Measurements from ENCODE around the gene NID2. TPM values are rescaled to one million over a fixed set of nuclear protein-coding genes. Genes with fewer than 3 reads are reported as not detected.

NID2 gene
- total RNA-seq, 2 experiments from 2014 or later = not detected

DNA sequence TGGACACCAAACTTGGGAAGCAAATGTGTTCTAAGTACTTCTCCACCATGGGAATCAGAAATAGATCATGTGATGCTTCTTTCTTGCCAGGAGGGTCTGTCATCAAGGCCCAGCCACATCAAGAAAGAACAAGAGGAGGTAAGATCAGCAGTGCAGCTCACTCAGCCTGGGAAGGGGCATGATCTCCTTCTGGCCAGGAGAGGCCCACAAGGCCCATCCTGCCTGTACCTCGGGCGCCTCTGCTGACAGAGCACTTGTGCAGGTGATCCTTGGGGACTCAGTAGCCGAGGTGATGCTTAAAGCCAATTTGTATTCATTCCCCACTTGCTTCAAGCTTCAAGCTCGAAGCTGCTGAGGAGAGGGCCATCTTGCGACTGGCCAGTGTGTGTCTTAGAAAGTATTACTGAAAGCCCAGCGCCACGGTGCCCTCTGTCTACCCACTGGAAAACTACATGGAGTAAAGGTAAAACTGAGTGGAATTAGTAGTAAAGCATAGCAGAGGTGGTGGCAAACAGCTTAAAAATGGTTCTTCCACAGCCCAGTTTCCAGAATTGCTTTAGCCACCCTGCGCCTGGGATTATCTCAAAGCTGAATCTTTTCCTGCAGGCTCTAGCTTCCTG, 53.3 kb downstream of the NID2 start:
- intact Hi-C loops (cut with micrococcal nuclease) = no loop called here
- Mint-ChIP-seq H3K4me3 (no peak overlapping the region), H3K27me3 (peaks cover 2% of the 10 kb centered on the region), H3K4me1 (ENCODE audit: low read depth) (no peaks in the 10 kb centered on the region), H3K27ac (no peak overlapping the region), H3K9me3 (no peaks in the 10 kb centered on the region), H3K36me3 (peaks cover 13% of the 10 kb centered on the region)
- POLR2A ChIA-PET = no interaction called here
- CTCF ChIA-PET = interaction anchor here (1.0 to 1.5 kb wide), 5 partner anchors 13 to 37 kb away, joined by 3 to 4 read pairs (median 3); no protein-coding TSS in a partner anchor
- DNase-seq = peak; percentile 29

DNA sequence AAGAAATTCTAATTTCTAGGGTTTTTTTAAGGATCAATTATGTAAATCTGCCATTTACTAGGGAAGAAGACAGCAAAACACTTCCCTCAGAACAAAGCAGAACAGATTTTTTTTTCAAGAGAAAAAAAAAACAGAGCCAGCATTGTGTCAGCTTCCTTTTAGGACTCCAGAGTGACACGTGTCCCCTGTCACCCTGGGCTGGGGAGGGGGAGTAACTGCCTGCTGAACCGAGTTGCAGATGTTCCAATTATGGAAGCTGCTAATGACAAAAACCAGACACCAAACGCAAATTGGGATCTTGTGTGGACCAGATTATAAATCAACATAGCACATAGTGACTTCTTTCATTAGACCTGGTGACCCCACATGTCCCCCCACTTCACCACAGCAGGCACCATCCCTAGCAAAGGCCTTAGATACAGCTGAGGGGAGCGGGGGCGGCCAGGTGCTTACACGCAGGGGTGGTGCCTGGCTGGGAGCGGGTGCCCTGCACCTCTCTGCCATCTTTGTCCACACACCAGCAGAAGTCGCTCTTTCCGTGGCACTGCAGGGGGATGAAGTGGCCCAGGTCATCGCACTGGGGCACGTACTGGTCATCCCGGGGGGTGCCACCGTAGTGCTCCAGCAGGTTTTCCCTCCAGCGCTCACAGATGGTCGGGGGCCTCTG, 54.1 kb downstream of the NID2 start:
- Mint-ChIP-seq H3K4me3 (no peak overlapping the region), H3K9me3 (no peaks in the 10 kb centered on the region), H3K4me1 (ENCODE audit: low read depth) (no peaks in the 10 kb centered on the region), H3K27ac (no peak overlapping the region), H3K36me3 (peaks cover 16% of the 10 kb centered on the region), H3K27me3 (peaks cover 2% of the 10 kb centered on the region)
- DNase-seq = no peak
- intact Hi-C loops (cut with micrococcal nuclease) = no loop called here
- ChIA-PET POLR2A (interaction anchor here (0.6 kb wide), 1 partner anchor 11 kb away, joined by 4 read pairs; no protein-coding TSS in a partner anchor), CTCF (interaction anchor here (1.0 to 1.5 kb wide), 5 partner anchors 12 to 34 kb away, joined by 3 to 4 read pairs (median 4); no protein-coding TSS in a partner anchor)

DNA sequence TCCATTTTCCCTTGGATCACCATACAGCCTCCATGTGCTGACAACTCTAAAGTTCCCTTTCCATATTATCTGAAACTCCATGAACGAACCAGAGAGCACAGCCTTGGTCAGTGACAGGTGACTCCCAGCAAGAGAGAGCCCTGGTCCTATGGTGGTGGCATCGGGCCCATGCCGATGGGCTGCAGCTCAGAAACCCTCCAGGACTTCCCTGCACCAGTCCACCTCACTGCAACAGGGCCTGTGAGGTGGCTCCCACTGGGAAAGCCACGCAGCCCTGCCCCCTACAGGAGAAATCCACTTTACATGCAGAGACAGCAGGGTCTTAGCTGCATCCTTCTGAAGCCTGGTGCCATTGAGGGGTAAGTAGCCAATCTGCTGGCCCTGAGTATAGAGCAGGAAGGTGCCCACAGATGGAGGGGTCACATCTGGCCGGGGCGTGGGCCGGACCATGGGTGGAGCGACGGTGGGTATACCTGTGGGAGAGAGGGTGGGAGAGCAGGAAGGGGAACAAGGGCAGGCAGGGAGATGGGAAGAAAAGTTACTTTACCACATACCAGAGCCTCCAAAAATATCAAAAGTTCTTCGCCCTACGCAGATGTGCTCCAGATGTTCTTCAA, 54.8 kb downstream of the NID2 start:
- DNase-seq = peak; percentile 21
- Mint-ChIP-seq H3K4me1 (ENCODE audit: low read depth) (no peaks in the 10 kb centered on the region), H3K36me3 (peaks cover 16% of the 10 kb centered on the region), H3K9me3 (no peaks in the 10 kb centered on the region), H3K4me3 (no peak overlapping the region), H3K27ac (no peak overlapping the region), H3K27me3 (peaks cover 2% of the 10 kb centered on the region)
- POLR2A ChIA-PET = interaction anchor here (0.6 kb wide), 1 partner anchor 880 kb away, joined by 4 read pairs; no protein-coding TSS in a partner anchor
- CTCF ChIA-PET = interaction anchor here (1.0 to 1.3 kb wide), 3 partner anchors 11 to 33 kb away, joined by 3 to 4 read pairs (median 3); no protein-coding TSS in a partner anchor
- intact Hi-C loops (cut with micrococcal nuclease) = no loop called here

DNA sequence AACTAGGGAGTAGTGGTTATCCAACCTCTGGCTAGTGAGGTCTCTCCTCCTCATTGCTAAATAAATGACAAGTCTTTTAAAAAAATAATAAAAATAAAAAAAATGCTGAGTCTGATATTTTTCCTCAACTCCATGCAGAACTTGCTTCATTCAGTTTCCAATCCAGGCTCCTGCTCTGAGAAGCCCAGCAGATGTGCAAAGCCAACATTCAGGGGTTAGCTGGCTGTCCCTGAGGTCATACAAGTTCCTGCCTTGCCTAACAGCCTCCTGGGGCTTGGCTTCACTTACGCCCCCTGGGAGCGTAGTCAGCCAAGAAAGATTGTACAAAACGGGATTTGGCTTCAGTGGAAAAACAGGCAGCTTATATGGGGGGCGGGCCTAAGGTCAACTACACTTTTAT, 56.2 kb downstream of the NID2 start:
- Mint-ChIP-seq H3K4me3 (no peak overlapping the region), H3K4me1 (ENCODE audit: low read depth) (no peaks in the 10 kb centered on the region), H3K27me3 (peaks cover 2% of the 10 kb centered on the region), H3K36me3 (peaks cover 25% of the 10 kb centered on the region), H3K9me3 (no peaks in the 10 kb centered on the region), H3K27ac (no peak overlapping the region)
- CTCF ChIA-PET = interaction anchor here (0.9 kb wide), 1 partner anchor 118 kb away, joined by 4 read pairs; no protein-coding TSS in a partner anchor
- POLR2A ChIA-PET = interaction anchor here (0.9 kb wide), 1 partner anchor 50 kb away, joined by 3 read pairs; no protein-coding TSS in a partner anchor
- DNase-seq = no peak
- intact Hi-C loops (cut with micrococcal nuclease) = no loop called here

DNA sequence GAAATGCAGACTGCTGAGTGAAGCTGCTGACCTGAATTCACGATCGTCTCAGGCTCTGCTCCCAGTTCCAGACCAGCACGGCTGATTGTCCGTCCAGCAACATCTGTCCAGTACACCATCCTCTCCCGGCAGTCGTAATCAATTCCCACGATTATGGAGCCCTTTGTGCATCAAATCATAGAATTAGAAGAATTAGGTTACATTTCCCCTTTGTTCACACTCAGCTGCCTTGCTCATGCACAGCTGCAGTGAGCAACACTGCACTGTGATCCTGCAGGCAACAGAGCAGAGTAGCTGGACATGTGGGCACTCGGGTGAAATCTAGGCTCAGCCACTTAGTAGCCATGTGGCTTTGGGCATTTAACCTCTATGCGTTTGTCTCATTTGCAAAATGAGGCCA, 57.3 kb downstream of the NID2 start:
- Mint-ChIP-seq H3K9me3 (no peaks in the 10 kb centered on the region), H3K4me3 (no peak overlapping the region), H3K27ac (no peak overlapping the region), H3K27me3 (peaks cover 2% of the 10 kb centered on the region), H3K4me1 (ENCODE audit: low read depth) (no peaks in the 10 kb centered on the region), H3K36me3 (peaks cover 28% of the 10 kb centered on the region)
- CTCF ChIA-PET = no interaction called here
- POLR2A ChIA-PET = interaction anchor here (0.9 kb wide), 1 partner anchor 22 kb away, joined by 3 read pairs; the partner anchor contains the start of gene RTRAF
- intact Hi-C loops (cut with micrococcal nuclease) = no loop called here
- DNase-seq = no peak

DNA sequence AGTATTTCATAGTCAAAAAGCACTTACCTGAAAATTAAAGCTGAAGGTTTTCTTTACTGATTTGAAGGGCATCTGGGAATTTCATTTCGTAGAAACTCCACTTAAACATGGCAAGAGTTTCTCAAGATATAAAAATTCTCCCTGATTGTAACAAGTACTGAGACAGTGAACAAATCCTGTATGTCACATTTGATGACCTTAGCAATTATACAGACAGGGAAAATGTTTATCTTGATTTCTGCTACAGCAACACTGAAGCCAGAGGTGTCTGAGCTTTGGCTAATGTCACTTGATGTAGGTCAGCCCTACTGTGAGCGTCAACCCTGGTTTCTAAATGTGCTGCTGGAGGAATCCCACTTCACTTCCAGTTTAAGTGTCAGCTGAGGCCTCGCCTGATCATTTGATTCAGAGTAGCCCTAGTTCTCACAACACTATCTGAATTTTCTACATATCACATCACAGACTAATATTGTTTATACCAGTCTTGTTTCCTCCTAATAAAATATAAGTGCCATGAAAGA, 58.6 kb downstream of the NID2 start:
- no peak overlapping the region for H3K27ac Mint-ChIP-seq
- H3K4me1 Mint-ChIP-seq (ENCODE audit: low read depth) = no peaks in the 10 kb centered on the region
- no peak for DNase-seq
- H3K4me3 Mint-ChIP-seq = no peak overlapping the region
- ChIA-PET CTCF (no interaction called here), POLR2A (no interaction called here)
- intact Hi-C loops (cut with micrococcal nuclease) = no loop called here
- peaks cover 2% of the 10 kb centered on the region for H3K27me3 Mint-ChIP-seq
- no peaks in the 10 kb centered on the region for H3K9me3 Mint-ChIP-seq
- peaks cover 39% of the 10 kb centered on the region for H3K36me3 Mint-ChIP-seq

DNA sequence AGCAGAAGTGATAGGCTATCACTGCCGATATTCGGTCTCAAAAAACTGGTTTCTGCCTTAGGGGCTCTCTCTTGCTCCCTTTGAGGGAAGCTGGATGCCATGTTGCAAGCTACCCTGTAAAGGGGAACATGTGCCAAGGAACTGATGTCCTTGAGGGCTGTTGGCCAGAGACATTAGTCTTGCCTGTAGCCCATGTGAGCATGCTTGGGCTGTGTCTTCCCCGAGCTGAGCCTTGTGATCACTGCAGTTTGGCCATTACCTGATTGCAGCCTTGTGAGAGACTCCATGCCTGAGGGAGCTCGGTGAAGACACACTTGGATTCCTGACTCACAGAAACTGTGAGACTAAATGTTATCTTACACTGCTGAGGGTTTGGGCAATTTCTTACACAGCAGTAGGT, 60.7 kb downstream of the NID2 start:
- CTCF ChIA-PET = interaction anchor here (1.8 kb wide), 1 partner anchor 12 kb away, joined by 8 read pairs; no protein-coding TSS in a partner anchor
- peaks cover 49% of the 10 kb centered on the region for H3K36me3 Mint-ChIP-seq
- no peaks in the 10 kb centered on the region for H3K27me3 Mint-ChIP-seq
- H3K9me3 Mint-ChIP-seq = no peaks in the 10 kb centered on the region
- H3K4me3 Mint-ChIP-seq = no peak overlapping the region
- POLR2A ChIA-PET = no interaction called here
- H3K27ac Mint-ChIP-seq = no peak overlapping the region
- DNase-seq = no peak
- no peaks in the 10 kb centered on the region for H3K4me1 Mint-ChIP-seq (ENCODE audit: low read depth)
- intact Hi-C loops (cut with micrococcal nuclease) = no loop called here

DNA sequence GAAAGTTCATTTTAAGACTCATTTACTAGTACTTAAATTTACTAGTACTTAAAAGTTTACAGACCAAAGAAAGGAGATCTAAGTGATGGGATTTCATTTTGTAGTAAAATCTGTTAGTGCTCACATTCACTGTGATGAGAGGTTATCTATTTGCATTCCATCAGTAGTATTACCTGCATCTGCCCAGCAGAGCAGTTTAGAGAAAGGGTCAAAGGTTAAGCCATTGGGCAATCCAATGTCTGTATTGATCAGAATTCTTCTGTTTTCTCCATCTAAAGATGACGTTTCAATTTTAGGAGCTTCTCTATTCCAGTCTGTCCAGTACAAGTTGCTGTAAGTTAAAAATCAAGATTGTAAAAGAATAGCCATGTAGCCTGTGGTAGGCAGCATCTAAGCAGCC, 61.2 kb downstream of the NID2 start:
- Mint-ChIP-seq H3K27ac (no peak overlapping the region), H3K4me1 (ENCODE audit: low read depth) (no peaks in the 10 kb centered on the region), H3K4me3 (no peak overlapping the region), H3K9me3 (no peaks in the 10 kb centered on the region), H3K36me3 (peaks cover 51% of the 10 kb centered on the region), H3K27me3 (no peaks in the 10 kb centered on the region)
- DNase-seq = no peak
- intact Hi-C loops (cut with micrococcal nuclease) = no loop called here
- ChIA-PET POLR2A (no interaction called here), CTCF (interaction anchor here (1.8 kb wide), 1 partner anchor 12 kb away, joined by 8 read pairs; no protein-coding TSS in a partner anchor)

DNA sequence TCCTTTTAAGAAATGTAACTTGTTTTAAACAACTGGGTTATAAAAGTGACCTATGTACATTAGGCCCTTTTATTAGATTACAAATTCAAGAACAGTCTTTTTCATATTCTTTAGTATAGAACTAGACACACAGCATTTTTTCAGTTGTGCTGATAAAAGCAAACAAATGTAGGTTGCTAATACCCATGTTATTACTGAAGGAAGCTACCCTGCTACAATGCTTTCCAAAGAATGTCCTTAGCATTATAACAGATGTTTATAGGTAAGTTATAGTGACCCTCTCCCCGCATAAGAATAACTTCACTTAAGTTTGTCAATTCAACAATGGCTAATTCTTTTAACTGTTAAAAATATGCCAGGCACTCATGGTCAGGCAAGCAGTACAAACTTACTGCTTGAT, 61.6 kb downstream of the NID2 start:
- POLR2A ChIA-PET = no interaction called here
- Mint-ChIP-seq H3K9me3 (no peaks in the 10 kb centered on the region), H3K27me3 (no peaks in the 10 kb centered on the region), H3K36me3 (peaks cover 54% of the 10 kb centered on the region), H3K27ac (no peak overlapping the region), H3K4me3 (no peak overlapping the region), H3K4me1 (ENCODE audit: low read depth) (no peaks in the 10 kb centered on the region)
- DNase-seq = no peak
- CTCF ChIA-PET = interaction anchor here (1.5 to 1.8 kb wide), 2 partner anchors 11 kb away, joined by 8 read pairs; no protein-coding TSS in a partner anchor
- intact Hi-C loops (cut with micrococcal nuclease) = no loop called here

DNA sequence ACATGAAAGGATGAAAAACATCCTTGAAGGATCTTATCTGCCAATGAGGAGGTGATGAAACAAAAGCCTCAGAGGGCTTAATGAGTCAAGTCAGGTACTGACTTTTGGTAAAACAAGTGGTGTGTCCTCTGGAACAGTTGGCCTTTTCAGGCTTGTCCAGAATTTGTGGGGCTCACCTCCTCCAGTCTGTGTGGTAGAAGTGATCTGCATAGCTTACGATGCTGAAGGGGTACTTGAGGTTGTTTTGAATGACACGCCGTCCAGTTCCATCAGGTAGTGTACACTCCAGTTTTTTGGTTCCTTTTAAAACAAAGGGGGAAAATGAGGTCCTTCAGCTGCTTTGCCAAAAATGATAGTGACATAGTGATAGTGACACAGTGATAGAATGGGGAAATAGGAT, 62.5 kb downstream of the NID2 start:
- H3K27ac Mint-ChIP-seq = peak overlapping the region; percentile 43
- intact Hi-C loops (cut with micrococcal nuclease) = no loop called here

DNA sequence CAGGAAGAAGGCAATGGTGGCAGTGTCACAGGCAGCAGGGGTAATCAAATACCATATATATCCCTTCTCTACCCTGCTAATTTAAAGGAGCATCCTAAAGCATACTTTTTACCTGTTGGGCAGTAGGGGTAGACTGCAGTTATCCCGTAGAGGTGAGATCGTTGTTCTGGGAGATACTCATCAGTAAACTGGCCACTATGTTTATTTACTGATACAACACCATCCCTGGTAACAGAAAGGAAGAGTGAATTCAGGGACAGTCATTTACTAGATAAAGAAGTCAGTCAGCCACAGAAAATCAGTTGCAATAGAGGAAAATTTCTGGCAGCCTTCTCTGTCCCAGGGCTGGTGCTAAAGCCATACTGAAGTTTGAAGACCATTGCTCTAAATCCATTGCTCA, 63.2 kb downstream of the NID2 start:
- intact Hi-C loops (cut with micrococcal nuclease) = no loop called here
- CTCF ChIA-PET = interaction anchor here (1.5 kb wide), 1 partner anchor 10 kb away, joined by 8 read pairs; no protein-coding TSS in a partner anchor
- no peaks in the 10 kb centered on the region for H3K9me3 Mint-ChIP-seq
- no peaks in the 10 kb centered on the region for H3K27me3 Mint-ChIP-seq
- no peaks in the 10 kb centered on the region for H3K4me1 Mint-ChIP-seq (ENCODE audit: low read depth)
- POLR2A ChIA-PET = no interaction called here
- H3K36me3 Mint-ChIP-seq = peaks cover 53% of the 10 kb centered on the region
- H3K27ac Mint-ChIP-seq = no peak overlapping the region
- H3K4me3 Mint-ChIP-seq = no peak overlapping the region
- no peak for DNase-seq

More for the DNA sequence above, 62.5 kb downstream of the NID2 start:
- DNase-seq = no peak
- Mint-ChIP-seq H3K36me3 (peaks cover 56% of the 10 kb centered on the region), H3K4me1 (ENCODE audit: low read depth) (no peaks in the 10 kb centered on the region), H3K9me3 (no peaks in the 10 kb centered on the region), H3K27me3 (no peaks in the 10 kb centered on the region), H3K4me3 (no peak overlapping the region)
- POLR2A ChIA-PET = no interaction called here
- CTCF ChIA-PET = interaction anchor here (1.5 kb wide), 1 partner anchor 11 kb away, joined by 8 read pairs; no protein-coding TSS in a partner anchor

DNA sequence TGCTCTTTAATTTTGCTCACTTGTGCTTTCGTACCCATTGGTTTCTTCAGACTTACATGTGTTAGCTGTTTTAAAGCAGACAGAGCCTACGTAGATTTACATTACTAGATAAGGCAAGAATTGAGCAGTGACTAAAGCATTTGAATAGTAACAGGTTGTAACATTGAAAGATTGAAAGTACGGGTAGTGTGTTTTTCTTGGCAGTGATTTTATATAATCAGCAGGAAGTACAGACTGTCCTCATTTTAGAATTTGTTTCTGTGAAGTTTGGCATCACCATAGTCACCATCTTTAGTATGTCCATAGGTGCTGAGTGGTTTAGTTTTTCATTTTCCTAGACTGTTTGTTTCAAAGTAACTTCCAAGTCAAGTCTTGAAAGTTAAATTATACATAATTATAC, 65.5 kb downstream of the NID2 start:
- H3K36me3 Mint-ChIP-seq = peaks cover 54% of the 10 kb centered on the region
- H3K27ac Mint-ChIP-seq = peak overlapping the region; percentile 15
- POLR2A ChIA-PET = no interaction called here
- no peak overlapping the region for H3K4me3 Mint-ChIP-seq
- no peaks in the 10 kb centered on the region for H3K4me1 Mint-ChIP-seq (ENCODE audit: low read depth)
- DNase-seq = no peak
- H3K9me3 Mint-ChIP-seq = no peaks in the 10 kb centered on the region
- CTCF ChIA-PET = interaction anchor here (1.1 kb wide), 2 partner anchors 12 to 24 kb away, joined by 3 read pairs; no protein-coding TSS in a partner anchor
- no peaks in the 10 kb centered on the region for H3K27me3 Mint-ChIP-seq
- intact Hi-C loops (cut with micrococcal nuclease) = no loop called here
